GM19023 (cell line): ENCODE measurements around the gene STXBP6.

Experiments
- ATAC-seq: cut with Tn5 transposase; IDR thresholded peaks from one replicate; pipeline ENCODE4 v1.9.1; 2021; ENCODE audit warnings: mild to moderate bottlenecking, moderate library complexity; ENCODE audit not compliant: unreplicated experiment

Gene STXBP6

GRCh38 chr14:24866067-24866639, 183.8 kb downstream of the STXBP6 start:
- ATAC-seq: no peak

- ATAC-seq: no peak
Measured at GRCh38 chr14:24863968-24864684, 185.8 kb downstream of the STXBP6 start.

GRCh38 chr14:24861083-24861630, 188.8 kb downstream of the STXBP6 start:
- ATAC-seq: no peak

GRCh38 chr14:24859559-24859958, 190.4 kb downstream of the STXBP6 start:
- ATAC-seq: no peak

GRCh38 chr14:24858684-24859083, 191.3 kb downstream of the STXBP6 start:
- ATAC-seq: no peak

- ATAC-seq: no peak
Measured at GRCh38 chr14:24858052-24858451, 191.9 kb downstream of the STXBP6 start.

- ATAC-seq: no peak
Measured at GRCh38 chr14:24857277-24857676, 192.7 kb downstream of the STXBP6 start.

- ATAC-seq: no peak
Measured at GRCh38 chr14:24853446-24853845, 196.5 kb downstream of the STXBP6 start.

GRCh38 chr14:24852312-24853060, 197.5 kb downstream of the STXBP6 start:
- no peak for ATAC-seq

- no peak for ATAC-seq
Measured at GRCh38 chr14:24851837-24852236, 198.1 kb downstream of the STXBP6 start.

GRCh38 chr14:24851406-24851805, 198.5 kb downstream of the STXBP6 start:
- no peak for ATAC-seq

- no peak for ATAC-seq
Measured at GRCh38 chr14:24850072-24850471, 199.9 kb downstream of the STXBP6 start.

GRCh38 chr14:24849471-24849870, 200.5 kb downstream of the STXBP6 start:
- no peak for ATAC-seq

GRCh38 chr14:24848102-24848790, 201.7 kb downstream of the STXBP6 start:
- ATAC-seq: no peak

- ATAC-seq: no peak
Measured at GRCh38 chr14:24847568-24848095, 202.3 kb downstream of the STXBP6 start.

- no peak for ATAC-seq
Measured at GRCh38 chr14:24846261-24846660, 203.7 kb downstream of the STXBP6 start.

GRCh38 chr14:24845851-24846250, 204.1 kb downstream of the STXBP6 start:
- no peak for ATAC-seq

- no peak for ATAC-seq
Measured at GRCh38 chr14:24844011-24844410, 205.9 kb downstream of the STXBP6 start.

GRCh38 chr14:24843494-24843893, 206.5 kb downstream of the STXBP6 start:
- no peak for ATAC-seq

GRCh38 chr14:24840204-24840893, 209.6 kb downstream of the STXBP6 start:
- ATAC-seq: no peak
